Neuronal stem cell (in vitro differentiated cells): ENCODE data around the gene TNS3.

Source experiments
- DNase-seq: peaks from one replicate; pipeline ENCODE4 v3.0.0-alpha.2; 2013; ENCODE audit warnings: low spot score
- H2AFZ ChIP-seq: one replicate; pipeline ENCODE4 v1.6.1; 2013; ENCODE audit warnings: mild to moderate bottlenecking, low read length, inconsistent platforms
- H2AK5ac ChIP-seq: 2 replicates; pipeline ENCODE4 v1.6.1; 2013; ENCODE audit warnings: low read depth, mild to moderate bottlenecking, inconsistent platforms, low read length, moderate library complexity, mixed read lengths
- H2BK120ac ChIP-seq: 2 replicates; pipeline ENCODE4 v1.6.1; 2013; ENCODE audit warnings: low read depth, mild to moderate bottlenecking, inconsistent platforms, low read length, moderate library complexity, mixed read lengths
- H2BK12ac ChIP-seq: one replicate; pipeline ENCODE4 v1.6.1; 2013; ENCODE audit warnings: low read length, inconsistent platforms
- H2BK15ac ChIP-seq: 2 replicates; pipeline ENCODE4 v1.6.1; 2013; ENCODE audit warnings: mild to moderate bottlenecking, low read length, inconsistent platforms, mixed read lengths
- H2BK5ac ChIP-seq: one replicate; pipeline ENCODE4 v1.6.1; 2013; ENCODE audit warnings: inconsistent platforms, mild to moderate bottlenecking, low read length, moderate library complexity
- H3K14ac ChIP-seq: one replicate; pipeline ENCODE4 v1.6.1; 2013; ENCODE audit warnings: low read length, inconsistent platforms
- H3K18ac ChIP-seq: 2 replicates; pipeline ENCODE4 v1.6.1; 2013; ENCODE audit warnings: low read length, inconsistent platforms
- H3K23ac ChIP-seq: 2 replicates; pipeline ENCODE4 v1.6.1; 2013; ENCODE audit warnings: low read depth, mild to moderate bottlenecking, mixed read lengths, low read length, inconsistent platforms; ENCODE audit not compliant: poor library complexity
- H3K27ac ChIP-seq: replicated peaks from 3 replicates; pipeline ENCODE4 v1.5.1; 2013; ENCODE audit warnings: low read length, inconsistent platforms
- H3K27me3 ChIP-seq, 3 experiments: 2 replicates each; pipeline ENCODE4 v1.6.1; 2013; ENCODE audit warnings: low read length in 3 of 3, mild to moderate bottlenecking in 2 of 3, inconsistent platforms in 1 of 3, low read depth in 1 of 3, mixed read lengths in 1 of 3, moderate library complexity in 1 of 3; ENCODE audit not compliant: control insufficient read depth in 3 of 3, insufficient read depth in 3 of 3
- H3K36me3 ChIP-seq, 2 donors: replicated peaks in 1 of 2; 2 replicates each; pipeline ENCODE4 v1.6.1; 2013; ENCODE audit warnings: low read length in 2 of 2; ENCODE audit not compliant: control insufficient read depth in 2 of 2, insufficient read depth in 2 of 2
- H3K4ac ChIP-seq: 2 replicates; pipeline ENCODE4 v1.6.1; 2013; ENCODE audit warnings: inconsistent platforms, mild to moderate bottlenecking, low read length, moderate library complexity
- H3K4me1 ChIP-seq, 2 donors: 1 replicate in 1 of 2; 2 replicates in 1 of 2; pipeline ENCODE4 v1.6.1; 2013; ENCODE audit warnings: low read length in 2 of 2, low read depth in 1 of 2; ENCODE audit not compliant: control insufficient read depth in 2 of 2, insufficient read depth in 1 of 2
- H3K4me2 ChIP-seq: one replicate; pipeline ENCODE4 v1.6.1; 2013; ENCODE audit warnings: mild to moderate bottlenecking, low read length, inconsistent platforms; ENCODE audit not compliant: insufficient read depth, poor library complexity, severe bottlenecking
- H3K4me3 ChIP-seq, 2 donors: 2 replicates each; pipeline ENCODE4 v1.5.1; 2013; ENCODE audit warnings: low read length in 2 of 2, mild to moderate bottlenecking in 2 of 2, inconsistent platforms in 1 of 2, moderate library complexity in 1 of 2
- H3K79me1 ChIP-seq: one replicate; pipeline ENCODE4 v1.6.1; 2013; ENCODE audit warnings: low read depth, mild to moderate bottlenecking, inconsistent platforms, low read length, moderate library complexity
- H3K9ac ChIP-seq: one replicate; pipeline ENCODE4 v1.6.1; 2013; ENCODE audit warnings: mild to moderate bottlenecking, low read depth, low read length, inconsistent platforms; ENCODE audit not compliant: poor library complexity
- H3K9me3 ChIP-seq, 2 donors: replicated peaks in 1 of 2; 2 replicates each; pipeline versions ENCODE3 to v1.6.1; 2013; ENCODE audit warnings: low read length in 2 of 2, mild to moderate bottlenecking in 2 of 2, inconsistent platforms in 1 of 2, low read depth in 1 of 2, mixed read lengths in 1 of 2, moderate library complexity in 1 of 2; ENCODE audit not compliant: control insufficient read depth in 2 of 2, insufficient read depth in 1 of 2
- H4K8ac ChIP-seq: one replicate; pipeline ENCODE4 v1.6.1; 2013; ENCODE audit warnings: low read depth, mild to moderate bottlenecking, inconsistent platforms, low read length, moderate library complexity
- H4K91ac ChIP-seq: one replicate; pipeline ENCODE4 v1.6.1; 2013; ENCODE audit warnings: low read length, low read depth, mild to moderate bottlenecking, inconsistent platforms; ENCODE audit not compliant: poor library complexity
- WGBS, 2 donors: extraction: QIAGEN DNeasy Blood & Tissue Kit; methylation state at CpG; one replicate each; pipeline ENCODE4 v1.1.7; 2013; ENCODE audit warnings: missing lambda C conversion rate in 2 of 2, mixed read lengths in 1 of 2; ENCODE audit not compliant: insufficient read length in 2 of 2, insufficient replicate concordance in 1 of 2; ENCODE audit errors: extremely low coverage in 2 of 2; 5-methylcytosine and 5-hydroxymethylcytosine counted together

The TNS3 gene

DNA sequence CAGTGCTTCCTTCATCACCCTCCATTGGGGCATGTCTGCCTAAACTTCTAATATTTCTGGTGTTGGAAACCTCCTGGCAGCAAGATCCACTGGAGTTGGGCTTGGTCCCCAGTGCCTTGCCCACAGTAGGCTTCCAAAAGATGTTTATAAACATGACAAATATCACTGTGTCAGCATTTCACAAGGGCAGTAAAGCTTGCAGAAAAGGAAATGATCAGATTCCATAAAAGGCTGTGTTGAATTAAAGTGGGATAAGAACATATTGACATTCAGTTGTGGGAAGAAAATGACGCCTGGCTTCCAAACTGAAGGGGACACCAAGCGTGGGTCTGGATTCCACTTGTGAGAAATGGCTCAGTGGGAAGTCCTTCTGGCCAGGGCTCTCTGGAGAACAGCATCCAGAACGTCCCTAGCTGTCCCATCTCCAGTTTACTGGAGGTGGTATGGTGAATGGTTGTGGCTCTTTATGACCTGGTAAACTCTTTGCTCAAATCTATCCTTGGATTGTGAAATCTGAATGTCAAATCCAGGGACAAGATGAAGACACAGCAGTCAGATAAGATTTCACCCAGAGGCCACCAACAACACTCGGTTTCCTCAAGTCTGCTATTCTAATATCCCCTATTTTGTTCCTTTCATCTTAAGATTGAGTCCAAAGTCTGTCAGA is 287.2 kb downstream of the TNS3 start:
- no peak for DNase-seq
- no peak overlapping the region for H2BK12ac ChIP-seq
- no peak overlapping the region for H3K4ac ChIP-seq
- H3K18ac ChIP-seq, result no peak overlapping the region
- H4K8ac ChIP-seq, result no peak overlapping the region
- no peaks in the 10 kb centered on the region for H3K27me3 ChIP-seq
- no CpG with 5 or more reads among the region's 4 CpGs for WGBS, 2 donors
- H3K14ac ChIP-seq, result no peak overlapping the region
- no peak overlapping the region for H3K27ac ChIP-seq
- no peaks in the 10 kb centered on the region for H3K79me1 ChIP-seq
- no peak overlapping the region for H2AFZ ChIP-seq
- no peak overlapping the region for H3K4me3 ChIP-seq
- no peaks in the 10 kb centered on the region for H3K9me3 ChIP-seq
- H2AK5ac ChIP-seq, result no peak overlapping the region
- no peak overlapping the region for H2BK120ac ChIP-seq
- no peak overlapping the region for H2BK5ac ChIP-seq
- no peak overlapping the region for H2BK15ac ChIP-seq
- H3K36me3 ChIP-seq, result peaks cover 30 to 34% of the 10 kb centered on the region in 2 donors
- no peak overlapping the region for H4K91ac ChIP-seq
- peaks cover 0 to 3% of the 10 kb centered on the region in 2 donors for H3K4me1 ChIP-seq
- H3K23ac ChIP-seq, result no peak overlapping the region
- H3K4me2 ChIP-seq, result no peak overlapping the region
- H3K9ac ChIP-seq, result no peak overlapping the region

DNA sequence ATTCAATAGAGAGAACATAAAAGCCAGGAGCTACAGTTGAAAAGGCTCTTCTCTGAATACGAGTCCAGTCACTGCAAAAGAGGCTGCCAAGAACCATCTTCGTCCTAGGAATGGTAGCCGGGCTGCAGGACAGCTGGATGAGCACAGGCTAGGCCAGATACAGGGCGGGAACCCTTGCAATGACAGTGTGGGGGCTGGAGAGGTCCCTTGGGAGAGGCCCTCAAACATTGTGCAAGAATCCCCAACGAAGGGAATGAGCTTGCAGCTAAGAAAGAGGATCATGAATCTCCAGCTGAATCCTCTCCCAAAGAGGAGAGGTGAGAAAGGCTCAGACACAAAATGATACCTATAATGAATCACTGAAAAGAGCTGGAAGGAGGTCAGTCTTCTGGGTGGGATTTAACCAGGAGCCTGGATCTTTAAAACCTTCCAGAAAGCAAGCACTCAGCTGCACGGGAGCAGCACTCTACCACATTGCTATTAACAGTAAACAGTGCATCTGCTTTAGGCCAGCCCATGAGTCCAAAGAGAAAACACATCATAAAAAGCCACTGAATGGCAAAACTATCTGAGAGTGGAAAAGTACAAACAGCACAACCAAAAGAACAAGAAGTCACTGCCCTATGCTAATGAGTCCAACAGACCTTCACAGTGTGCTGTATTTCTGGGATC is 287.9 kb downstream of the TNS3 start:
- no peak overlapping the region for H2AFZ ChIP-seq
- no peak overlapping the region for H3K27ac ChIP-seq
- no peak overlapping the region for H3K18ac ChIP-seq
- H3K36me3 ChIP-seq, result peaks cover 31 to 39% of the 10 kb centered on the region in 2 donors
- no peak overlapping the region for H2BK120ac ChIP-seq
- H3K9ac ChIP-seq, result no peak overlapping the region
- no peak overlapping the region for H2BK5ac ChIP-seq
- H3K23ac ChIP-seq, result no peak overlapping the region
- no peaks in the 10 kb centered on the region for H3K4me1 ChIP-seq
- WGBS, 2 donors, result no CpG with 5 or more reads among the region's 6 CpGs
- no peaks in the 10 kb centered on the region for H3K79me1 ChIP-seq
- no peak overlapping the region for H3K14ac ChIP-seq
- DNase-seq, result no peak
- H3K4me3 ChIP-seq, result no peak overlapping the region
- no peak overlapping the region for H3K4me2 ChIP-seq
- no peak overlapping the region for H2BK12ac ChIP-seq
- H2BK15ac ChIP-seq, result no peak overlapping the region
- no peak overlapping the region for H3K4ac ChIP-seq
- no peak overlapping the region for H4K8ac ChIP-seq
- H3K9me3 ChIP-seq, result no peaks in the 10 kb centered on the region
- no peak overlapping the region for H4K91ac ChIP-seq
- H3K27me3 ChIP-seq, result no peaks in the 10 kb centered on the region
- H2AK5ac ChIP-seq, result no peak overlapping the region

DNA sequence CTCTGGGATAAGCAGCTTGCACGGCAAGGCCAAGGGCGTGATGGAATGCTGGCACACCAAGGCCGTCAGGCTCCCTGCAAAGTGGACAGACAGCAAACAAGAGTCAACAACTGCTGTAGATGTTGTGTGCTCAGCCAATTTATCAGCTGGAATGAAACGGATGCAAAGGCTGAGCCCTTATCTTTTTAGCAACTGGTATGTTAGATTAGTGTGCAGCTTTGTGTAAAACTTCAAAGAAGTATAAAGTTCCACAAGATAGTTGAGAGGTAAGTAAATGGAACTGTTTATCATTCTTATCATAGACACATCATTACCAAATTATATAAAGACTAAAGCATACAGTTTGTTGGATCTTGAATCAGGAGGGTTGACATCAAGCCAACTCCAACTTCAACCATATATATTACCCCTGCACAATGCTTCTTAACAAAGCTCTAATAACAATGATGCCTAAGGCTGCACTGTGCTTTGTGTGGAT is 289.0 kb downstream of the TNS3 start:
- H3K18ac ChIP-seq, result no peak overlapping the region
- H3K27me3 ChIP-seq, result no peaks in the 10 kb centered on the region
- no peak overlapping the region for H2AFZ ChIP-seq
- no peak overlapping the region for H3K27ac ChIP-seq
- no peak overlapping the region for H4K91ac ChIP-seq
- WGBS, 2 donors, result no CpG with 5 or more reads among the region's 4 CpGs
- no peak overlapping the region for H2BK15ac ChIP-seq
- H3K79me1 ChIP-seq, result no peaks in the 10 kb centered on the region
- no peak overlapping the region for H2BK120ac ChIP-seq
- H2BK5ac ChIP-seq, result no peak overlapping the region
- H3K9me3 ChIP-seq, result no peaks in the 10 kb centered on the region
- H4K8ac ChIP-seq, result no peak overlapping the region
- no peak overlapping the region for H3K14ac ChIP-seq
- H2AK5ac ChIP-seq, result no peak overlapping the region
- H3K23ac ChIP-seq, result no peak overlapping the region
- no peak overlapping the region for H2BK12ac ChIP-seq
- H3K4ac ChIP-seq, result no peak overlapping the region
- DNase-seq, result no peak
- no peak overlapping the region for H3K4me3 ChIP-seq
- no peak overlapping the region for H3K9ac ChIP-seq
- H3K4me2 ChIP-seq, result no peak overlapping the region
- H3K36me3 ChIP-seq, result peaks cover 29 to 39% of the 10 kb centered on the region in 2 donors
- no peaks in the 10 kb centered on the region for H3K4me1 ChIP-seq

DNA sequence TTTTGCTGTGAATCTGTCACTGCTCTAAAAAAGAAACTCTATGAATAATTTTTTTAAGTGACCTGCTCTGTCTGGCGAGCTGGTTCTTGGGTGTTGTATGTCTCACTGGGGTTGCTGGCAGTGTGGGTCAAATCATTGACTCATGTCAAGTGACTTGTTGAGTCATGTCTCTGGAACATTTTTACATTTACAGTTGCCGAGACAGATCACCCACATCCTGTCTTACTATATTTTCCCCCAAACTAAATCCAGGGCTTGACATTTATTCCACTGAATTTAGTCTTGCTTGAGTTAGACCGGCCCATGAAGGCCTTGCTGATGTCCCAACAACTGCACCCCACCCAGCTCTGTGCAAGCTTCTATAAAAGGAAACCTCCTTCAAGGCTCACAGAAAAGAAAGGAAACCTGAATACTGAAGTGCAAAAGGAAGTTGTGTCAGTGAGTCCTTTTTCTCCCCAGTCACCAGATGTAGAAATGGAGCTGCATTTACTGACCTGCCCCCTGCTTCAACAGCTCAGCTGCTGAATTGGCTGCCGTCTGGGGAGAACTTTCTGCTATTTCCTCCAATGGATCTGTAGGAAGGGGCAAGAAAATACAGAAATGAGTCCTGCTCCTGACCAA is 290.3 kb downstream of the TNS3 start:
- H3K79me1 ChIP-seq, result no peaks in the 10 kb centered on the region
- H3K9me3 ChIP-seq, result no peaks in the 10 kb centered on the region
- no peak overlapping the region for H3K14ac ChIP-seq
- H4K91ac ChIP-seq, result no peak overlapping the region
- H3K18ac ChIP-seq, result no peak overlapping the region
- H2BK15ac ChIP-seq, result no peak overlapping the region
- no peak overlapping the region for H4K8ac ChIP-seq
- H2BK12ac ChIP-seq, result no peak overlapping the region
- H2AFZ ChIP-seq, result no peak overlapping the region
- H2BK120ac ChIP-seq, result no peak overlapping the region
- H3K36me3 ChIP-seq, result peaks cover 27 to 36% of the 10 kb centered on the region in 2 donors
- no CpG with 5 or more reads among the region's 4 CpGs for WGBS, 2 donors
- no peak overlapping the region for H3K9ac ChIP-seq
- no peak overlapping the region for H2AK5ac ChIP-seq
- DNase-seq, result no peak
- H2BK5ac ChIP-seq, result no peak overlapping the region
- H3K27me3 ChIP-seq, result no peaks in the 10 kb centered on the region
- no peak overlapping the region for H3K4ac ChIP-seq
- H3K4me2 ChIP-seq, result no peak overlapping the region
- H3K4me1 ChIP-seq, result no peaks in the 10 kb centered on the region
- no peak overlapping the region for H3K4me3 ChIP-seq
- H3K23ac ChIP-seq, result no peak overlapping the region
- no peak overlapping the region for H3K27ac ChIP-seq
